Effector CD8-positive, alpha-beta T cell (primary cell): ENCODE data around the gene INKA2.
"Not testable (repeated sequence)": the region's sequence is repeated elsewhere in the genome, so short reads cannot be mapped to it uniquely, and the experiment has no call there.

Experiments used
- DNase-seq: peaks from one replicate; lab custom pipeline; 2025; lab: John Stamatoyannopoulos, UW

Gene INKA2

DNA sequence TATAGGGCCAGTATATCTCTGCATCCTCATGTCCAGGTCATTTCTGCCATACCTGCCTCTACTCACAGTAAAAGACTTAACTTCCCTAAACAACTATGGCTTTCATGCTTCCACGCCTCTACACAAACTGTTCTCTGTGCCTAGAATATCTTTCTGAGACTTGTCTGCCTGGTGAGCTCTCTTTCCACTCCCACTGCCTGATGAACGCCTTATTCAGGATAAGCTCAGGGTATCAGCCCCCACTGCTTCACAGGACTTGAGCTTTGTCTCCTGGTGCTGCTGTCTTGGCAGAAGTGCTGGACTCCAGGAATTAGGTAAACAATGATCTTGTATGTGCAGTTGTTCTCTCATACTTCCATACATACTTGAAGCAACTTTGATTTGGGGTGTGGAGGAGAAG lies 11.7 kb upstream of the INKA2 start:
- DNase-seq = no peak

DNA sequence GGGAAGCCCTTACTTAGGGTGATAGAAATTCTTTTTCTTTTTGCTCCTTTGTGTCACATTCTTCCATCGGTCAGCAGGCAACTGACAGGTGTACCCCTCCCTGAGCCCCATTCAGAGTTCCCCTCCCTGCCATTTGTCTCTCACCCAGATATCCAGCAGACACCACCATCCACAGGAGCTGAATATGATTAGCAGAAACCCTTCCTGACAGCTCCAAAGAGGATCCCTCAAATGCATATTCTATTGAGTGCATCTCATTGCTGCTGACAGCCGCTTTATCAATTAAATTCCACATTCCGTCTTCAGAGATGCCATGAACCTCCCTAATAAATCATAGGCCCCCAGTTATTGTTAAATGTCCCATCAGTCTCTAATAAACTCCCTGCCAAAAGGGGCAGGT lies 10.4 kb upstream of the INKA2 start:
- DNase-seq = no peak

DNA sequence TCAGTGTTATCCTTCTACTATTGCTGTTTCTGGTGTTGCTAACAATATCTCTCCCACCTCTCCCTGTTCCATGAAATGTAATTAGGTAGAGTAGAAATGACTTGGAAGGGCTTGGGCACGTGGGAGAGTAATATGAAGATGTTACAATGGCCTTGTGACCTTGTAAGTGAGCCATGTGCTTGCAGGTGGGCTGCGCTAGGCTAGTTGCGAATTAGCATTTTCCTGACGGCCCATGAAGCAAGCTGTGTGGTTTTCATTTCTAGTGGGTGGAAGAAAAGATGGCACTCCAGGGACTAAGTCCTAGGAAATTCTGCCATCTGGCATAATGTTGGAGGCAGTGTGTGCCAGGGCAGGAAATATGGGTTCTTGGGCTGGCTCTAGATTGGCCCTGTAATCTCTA lies 8.8 kb upstream of the INKA2 start:
- DNase-seq = no peak

DNA sequence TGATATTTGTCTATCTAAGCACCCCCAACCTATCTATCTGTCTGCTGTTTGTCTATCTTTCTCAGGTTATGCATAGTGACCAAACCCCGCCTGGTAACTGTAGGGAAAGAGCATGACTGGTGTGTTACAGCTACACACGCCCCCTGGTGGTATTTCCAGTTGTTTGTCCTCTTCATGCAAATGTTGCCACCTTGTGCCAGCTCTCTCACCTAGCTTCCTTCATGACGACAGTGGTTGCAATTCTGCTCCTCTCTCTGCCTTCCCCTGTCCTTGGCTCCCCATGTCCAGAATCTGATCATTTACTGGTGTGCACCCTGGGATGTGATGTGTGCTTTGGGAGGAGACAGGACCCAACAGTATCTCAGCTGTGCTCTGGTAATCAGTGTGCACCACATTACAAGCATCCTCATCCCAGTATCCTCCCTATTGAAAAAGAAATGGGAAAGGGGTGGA lies 8.1 kb upstream of the INKA2 start:
- peak; percentile 16 for DNase-seq

DNA sequence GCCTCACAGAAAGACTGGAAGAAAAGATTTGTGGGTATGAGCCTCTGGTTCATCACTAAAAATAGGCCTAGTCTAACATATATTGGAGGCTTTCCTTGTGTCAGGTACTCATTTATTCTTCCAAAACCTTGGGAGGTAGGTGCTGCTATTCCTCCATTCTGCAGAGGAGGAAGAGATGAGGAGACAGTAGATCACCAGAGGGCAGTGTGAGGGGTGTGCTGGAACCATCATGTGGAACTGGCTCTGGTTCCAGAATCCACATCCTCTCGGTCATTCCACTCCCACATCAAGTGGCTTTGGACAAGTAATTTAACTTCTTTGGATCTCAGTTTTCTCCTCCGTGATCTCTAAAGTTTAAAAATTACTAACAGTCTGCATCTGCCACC lies 7.4 kb upstream of the INKA2 start:
- DNase-seq = no peak

DNA sequence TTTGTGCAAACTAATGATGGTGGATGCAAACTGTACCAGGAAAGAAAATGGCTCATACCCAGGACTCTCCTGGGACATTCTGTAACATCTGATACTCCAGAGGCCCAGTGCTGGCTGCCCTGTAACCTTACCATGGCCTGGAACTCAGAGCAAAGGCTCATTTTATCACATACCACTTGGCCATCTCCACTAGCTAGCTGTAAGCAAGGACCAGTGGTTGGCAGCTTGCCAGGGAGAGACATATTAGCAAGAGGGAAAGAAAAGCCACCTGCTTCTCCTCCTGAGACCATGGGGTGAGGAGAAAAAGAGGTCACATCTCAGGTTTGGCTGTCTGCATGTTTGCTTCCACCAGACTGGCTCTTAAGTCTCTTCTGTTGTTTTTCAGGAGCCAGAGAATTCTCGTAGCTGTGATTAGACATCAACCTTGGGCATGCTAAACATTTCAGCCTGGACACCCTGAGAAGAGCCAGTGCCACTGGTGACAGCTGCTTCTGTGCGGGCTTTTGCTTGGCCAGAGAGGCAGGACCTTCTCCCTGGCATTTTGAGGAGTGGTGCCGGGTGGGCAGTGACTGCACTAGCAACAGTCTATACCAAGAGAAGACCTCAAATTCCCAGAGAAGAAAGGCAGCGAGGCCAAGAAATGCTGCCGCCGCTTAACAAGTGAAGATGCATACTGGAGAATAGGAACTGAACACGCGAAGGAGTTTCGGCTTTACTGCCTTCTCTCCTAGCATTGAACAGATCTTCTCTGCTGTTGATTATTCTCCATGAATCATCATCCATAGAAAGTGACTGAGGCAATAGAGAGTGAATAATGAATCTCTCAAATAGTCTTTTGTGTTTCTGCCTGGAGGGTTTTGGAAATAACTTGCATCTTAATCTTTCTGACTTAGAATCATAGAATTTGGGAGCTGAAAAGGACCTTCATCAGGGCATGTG lies 6.7 kb upstream of the INKA2 start:
- DNase-seq = no peak

DNA sequence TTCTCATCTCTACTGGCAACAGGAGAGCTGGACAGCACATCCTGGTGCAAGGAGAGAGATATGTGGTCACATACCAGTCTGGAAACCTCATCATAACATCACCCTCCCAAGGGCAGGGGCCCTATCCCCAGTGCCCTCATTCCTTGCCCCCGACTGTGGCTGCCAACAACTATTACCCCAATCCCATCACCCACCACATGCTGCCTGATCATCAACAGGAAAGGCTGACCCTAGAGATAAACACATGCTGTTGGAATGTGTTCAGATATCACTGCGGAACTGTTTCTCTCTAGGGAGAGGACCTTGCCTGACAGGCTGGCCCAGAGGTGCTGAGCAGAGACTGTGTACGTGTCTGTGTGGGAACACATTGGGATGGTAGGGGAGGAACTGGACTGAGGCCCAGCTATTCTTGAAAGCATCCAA lies 4.5 kb upstream of the INKA2 start:
- DNase-seq = no peak

DNA sequence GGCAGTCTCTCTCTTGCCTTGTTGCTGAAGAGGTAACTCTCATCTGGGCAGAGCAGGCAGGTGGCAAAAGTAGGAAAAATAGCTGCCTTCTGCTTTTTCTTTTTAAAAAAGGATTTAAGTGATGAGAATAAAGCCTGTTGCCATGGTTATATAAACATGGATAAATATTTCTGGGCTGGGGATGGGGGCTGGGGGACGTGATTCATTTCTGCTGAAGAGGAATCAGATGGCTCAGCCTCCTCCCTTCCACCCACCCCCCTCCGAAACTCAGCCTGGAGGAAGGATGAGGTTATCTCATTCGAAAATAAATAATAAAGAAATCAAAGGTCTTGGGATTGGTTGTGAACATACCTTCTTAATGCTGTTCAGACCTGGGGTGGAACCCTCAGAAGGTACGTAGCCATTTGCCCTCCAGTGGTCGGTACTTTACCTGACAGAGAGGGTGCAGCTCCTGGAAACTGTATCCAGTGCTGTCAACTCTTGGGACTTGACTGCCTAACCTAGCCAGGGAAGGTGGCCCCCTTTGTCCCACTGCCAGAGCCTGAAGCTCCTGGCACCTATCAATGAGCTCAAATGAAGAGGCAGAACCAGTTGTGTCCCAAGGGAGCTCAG lies 3.8 kb upstream of the INKA2 start:
- no peak for DNase-seq

DNA sequence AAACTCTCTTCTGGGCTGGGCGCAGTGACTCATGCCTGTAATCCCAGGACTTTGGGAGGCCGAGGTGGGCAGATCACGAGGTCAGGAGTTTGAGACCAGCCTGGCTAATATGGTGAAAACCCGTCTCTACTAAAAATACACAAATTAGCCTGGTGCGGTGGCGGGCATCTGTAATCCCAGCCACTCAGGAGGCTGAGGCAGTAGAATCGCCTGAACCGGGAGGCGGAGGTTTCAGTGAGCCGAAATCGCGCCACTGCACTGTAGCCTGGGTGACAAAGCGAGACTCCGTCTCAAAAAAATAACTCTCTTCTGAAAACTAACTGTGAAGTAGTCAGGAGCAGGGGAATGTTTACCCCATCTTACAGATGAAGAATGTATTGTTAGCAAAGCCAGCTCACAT lies 3.1 kb upstream of the INKA2 start:
- DNase-seq = not testable (repeated sequence)

DNA sequence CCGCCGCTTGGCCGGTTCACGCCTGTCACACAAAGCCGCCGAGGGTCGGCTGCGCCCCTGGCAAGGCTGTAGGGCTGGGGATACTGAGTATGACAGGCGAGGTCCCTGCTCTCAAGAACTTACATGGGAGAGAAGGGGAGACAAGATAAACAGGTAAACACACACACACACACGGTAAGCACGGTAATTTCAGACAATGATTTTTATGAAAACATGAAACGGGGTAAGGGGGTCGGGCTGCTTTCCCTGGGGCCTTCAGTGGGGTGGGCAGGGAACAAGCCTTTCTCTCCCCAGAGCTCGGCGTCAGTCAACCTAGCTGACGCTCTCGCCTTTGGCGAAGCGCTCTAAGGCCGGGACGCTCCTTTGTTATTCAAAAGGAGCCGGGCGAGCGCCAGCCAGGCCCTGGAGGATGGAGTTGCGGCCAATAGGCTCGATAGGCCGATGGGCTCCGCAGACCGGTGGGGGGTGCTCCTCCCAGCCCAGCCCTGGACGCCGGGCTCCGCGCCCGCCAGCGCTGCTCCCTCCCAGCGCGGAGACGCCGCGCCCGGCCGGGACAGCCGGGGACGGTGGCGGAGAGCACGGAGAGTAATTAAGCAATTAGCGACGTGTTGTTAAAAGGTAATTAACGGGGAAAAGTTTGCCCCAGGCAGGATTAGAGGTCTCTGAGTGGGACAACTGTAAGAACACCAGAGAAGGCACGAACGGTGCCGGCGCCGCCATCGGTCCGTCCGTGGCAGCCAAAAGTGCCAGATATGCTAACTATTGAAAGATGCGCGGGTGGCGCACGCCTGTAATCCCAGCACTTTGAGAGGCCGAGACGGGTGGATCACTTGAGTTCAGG lies 950 bp upstream of the INKA2 start:
- DNase-seq = no peak

DNA sequence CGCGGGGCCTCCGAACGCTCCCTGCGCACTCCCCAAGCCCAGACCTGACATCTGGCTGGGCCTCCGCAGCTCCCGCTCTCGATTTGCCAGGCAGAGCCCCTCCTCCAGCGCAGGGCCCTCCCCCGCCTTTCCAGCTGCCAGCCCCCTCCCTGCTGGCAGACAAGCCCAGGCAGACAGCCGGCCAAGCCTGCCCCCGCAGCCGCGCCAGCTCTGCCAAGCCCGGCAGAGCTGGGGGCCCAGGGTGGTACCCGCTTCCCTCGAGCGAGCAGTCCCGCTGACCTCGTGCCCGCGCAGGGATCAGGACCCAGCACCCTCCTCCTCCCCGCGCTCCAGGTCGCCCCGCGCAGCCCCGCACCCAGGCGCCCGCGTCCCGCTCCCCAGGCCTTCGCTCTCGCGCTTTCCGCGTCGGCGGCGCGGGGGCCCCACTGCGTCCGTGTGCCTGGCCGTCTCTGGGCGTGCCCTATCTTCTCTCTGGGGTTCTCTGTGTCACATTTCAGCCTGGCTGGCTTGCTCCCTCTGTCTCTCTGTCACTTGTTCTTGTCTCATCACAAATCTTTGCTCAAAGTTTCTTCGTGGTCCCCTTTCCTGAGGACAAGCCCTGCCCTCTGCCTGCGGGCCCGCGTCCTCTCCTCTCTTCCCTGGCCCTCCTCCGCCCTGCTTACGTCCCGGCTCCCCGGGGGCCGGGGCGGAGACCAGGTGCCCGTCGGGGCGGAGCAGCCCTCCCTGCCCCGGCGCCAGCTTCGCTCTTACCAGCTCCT lies 580 bp downstream of the INKA2 start:
- peak; percentile 16 for DNase-seq

DNA sequence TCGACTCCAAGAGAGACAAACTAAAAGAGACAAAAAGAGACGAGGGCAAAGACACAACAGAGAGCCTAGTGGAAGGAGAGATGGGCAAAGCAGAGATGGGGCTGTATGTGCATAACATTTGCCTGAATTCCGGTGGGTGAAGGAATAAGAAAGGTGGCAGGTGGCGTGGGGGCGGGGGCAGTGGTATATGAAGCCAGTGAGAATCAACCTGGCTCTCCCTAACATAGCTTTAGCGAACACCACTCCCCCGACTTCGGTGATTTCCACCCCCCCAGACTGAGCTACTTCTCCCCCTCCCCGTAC lies 1.1 kb downstream of the INKA2 start:
- DNase-seq = no peak

DNA sequence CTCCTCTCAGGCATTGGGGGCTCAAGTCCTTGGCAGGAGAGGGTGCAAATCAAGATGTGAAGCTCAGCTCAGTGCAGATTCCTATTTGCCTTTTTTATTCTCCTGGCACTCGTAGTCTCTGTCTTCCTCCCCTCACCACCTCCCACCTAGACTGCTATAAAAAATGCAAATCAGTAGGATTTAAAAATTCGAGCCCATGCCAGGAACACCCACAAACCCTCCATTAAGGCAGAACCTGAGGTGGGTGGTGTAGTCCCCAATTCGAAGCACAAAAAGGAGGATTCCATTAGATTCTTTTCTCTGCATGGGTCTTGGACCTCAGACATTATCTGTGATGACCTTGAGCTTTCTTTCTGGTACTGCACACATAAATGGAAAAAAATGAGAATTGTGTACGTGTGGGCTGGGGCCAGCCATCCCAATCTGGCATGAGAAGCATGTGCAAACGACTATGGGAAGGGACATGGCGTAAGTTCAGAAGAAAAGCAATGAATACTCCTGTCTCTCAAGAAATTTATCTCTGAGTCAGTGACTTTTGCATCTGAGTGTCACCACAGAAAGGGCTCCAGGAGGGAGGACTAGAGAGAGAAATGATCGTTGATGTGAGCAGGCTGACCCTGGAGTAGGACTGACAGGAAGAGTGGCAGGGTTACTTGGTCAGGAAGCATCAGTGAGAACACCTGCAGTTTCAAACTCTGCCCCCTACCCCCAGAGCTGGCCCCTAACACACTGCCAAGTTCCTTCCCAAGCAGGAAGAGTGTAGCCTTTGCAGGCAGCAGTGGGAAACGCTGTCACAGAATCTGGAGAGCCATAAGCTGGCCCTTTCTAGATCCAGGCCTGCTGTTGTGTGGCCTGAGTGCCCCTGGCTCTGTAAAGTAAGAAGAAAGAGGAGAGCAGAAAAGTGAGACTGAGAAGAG lies 1.7 kb downstream of the INKA2 start:
- DNase-seq = no peak

DNA sequence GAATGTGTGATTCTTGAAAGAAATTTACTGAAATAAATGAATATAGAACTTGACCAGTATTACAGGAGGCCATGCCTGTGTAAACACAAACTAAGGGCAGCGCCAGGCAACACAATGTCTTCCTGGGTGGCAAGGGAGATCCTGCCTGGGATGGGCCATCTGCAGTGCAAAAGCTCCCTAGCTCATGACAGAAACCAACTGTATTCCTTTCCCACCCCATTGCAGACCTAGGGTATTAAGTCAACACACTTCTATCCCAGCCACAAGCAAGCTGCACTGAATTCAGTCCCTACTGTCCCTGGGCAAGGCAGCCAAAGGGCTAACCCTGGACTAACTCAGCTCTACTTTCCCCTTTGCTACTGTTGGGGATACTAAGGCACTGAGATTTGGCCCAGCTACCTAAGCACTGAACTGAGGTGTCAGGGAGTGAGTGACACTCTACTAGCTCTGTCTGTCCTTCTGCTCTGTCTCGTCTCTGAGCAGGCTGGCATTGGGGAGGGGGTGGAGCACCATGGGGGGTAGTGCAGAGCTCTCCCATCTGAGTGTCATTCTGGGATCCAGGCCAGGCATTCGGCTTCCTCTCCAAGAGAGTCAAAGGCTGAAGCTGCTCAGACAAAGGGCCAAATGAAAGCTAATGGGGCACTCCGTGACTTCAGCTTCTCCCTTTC lies 2.5 kb downstream of the INKA2 start:
- no peak for DNase-seq

DNA sequence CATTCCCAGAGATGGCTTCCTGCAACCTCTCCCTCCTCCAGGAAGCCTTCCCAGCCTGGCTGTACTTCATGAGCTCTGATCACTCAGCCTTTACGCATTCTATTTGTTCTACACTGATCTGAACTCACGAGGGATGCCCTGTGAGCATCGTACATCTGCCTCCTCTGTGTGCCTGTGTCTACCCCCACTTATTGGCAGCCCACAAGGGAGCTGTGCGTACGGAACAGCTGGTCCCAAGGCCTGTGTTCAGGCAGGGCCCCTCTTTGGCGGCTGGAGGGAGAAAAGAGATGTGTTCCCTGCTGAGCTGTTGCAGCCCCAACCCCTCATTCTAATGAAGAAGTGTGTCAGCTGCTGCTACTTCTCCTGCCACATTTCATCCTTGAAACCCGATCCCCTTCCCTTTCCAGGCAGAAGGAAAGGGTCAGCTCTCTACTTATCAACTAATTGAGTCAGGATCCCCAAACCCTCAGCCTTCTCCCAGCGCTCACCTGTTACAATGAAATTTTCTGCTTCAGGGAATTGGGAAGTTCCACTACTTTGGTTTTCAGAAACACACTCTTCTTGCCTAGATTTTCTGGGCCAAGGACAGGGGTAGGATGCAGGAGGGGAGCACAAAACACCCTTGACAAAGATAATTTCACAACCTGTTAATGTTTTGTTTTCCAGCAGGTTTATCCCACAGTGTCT lies 3.2 kb downstream of the INKA2 start:
- DNase-seq = no peak

DNA sequence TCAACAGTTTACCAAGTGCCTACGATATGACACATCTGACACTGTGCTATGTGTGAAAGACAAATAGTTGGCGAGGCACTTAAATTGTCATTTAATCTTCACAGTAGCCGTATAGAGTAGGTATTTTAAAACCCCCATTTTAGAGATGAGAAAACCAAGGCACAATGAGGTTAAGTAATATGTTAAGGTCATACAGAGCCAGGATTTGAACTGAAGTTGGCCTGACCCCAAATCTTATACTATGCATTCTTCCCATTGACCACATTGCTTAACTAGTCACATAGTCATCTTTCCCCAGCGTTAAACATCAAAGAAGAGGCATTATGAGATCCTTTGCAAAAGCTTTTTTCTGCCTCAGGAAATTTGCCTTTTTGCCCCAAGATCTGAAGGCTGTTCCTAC lies 3.9 kb downstream of the INKA2 start:
- no peak for DNase-seq

DNA sequence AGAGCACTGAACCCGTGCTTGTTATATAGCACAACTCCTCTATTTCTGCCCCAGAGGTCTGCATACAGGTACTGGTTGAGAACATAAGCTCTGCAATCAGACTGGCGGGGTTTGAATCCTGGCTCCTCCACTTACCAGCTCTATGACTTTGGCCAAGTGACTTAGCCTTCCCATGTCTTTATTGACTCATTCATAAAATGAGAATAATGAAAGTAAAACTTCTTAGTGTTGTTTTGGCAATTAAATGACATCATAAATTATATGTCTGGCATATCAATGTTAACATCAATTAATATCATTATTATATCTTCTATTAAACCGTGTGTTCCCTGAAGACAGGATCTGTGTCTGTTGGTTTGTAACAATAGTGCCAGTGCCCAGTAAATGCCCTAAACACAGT lies 4.3 kb downstream of the INKA2 start:
- DNase-seq = no peak

DNA sequence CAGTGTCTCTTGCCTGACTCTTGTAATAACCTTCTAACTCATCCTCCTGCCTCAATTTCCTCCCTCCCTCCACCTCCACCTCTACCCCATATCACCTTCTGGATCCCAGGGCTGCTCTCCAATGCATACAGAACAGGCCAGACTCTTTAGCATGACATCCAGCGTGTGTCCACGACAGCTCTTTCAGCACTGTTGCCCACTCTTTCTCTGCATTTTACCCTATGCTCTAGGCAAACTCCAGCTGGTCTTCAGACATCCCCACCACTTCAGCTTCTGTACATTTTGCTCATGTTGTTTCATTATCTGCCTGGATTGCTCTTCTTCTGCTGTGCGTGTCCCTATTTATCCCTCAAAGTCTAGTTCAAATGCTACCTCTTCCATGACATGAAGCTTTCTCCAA lies 4.8 kb downstream of the INKA2 start:
- no peak for DNase-seq

DNA sequence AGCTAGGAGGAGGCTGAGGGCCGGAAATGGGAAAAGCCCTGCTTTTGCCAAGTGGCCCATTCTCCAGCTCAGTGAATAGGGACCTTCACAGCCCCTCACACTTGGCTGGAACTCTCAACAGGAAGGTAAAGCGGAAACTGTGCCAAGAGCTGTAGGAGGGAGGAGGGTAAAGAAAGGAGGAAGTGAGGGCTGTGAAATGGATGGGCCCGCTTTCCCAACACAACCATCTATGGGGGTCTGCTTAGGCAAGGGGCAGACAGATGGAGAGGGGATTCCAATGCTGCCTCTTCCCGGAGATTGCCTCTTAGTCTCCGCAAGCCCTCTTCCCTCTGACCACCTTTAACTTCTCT lies 5.2 kb downstream of the INKA2 start:
- DNase-seq = no peak
